Brain microvascular endothelial cell (primary cell): ENCODE results near the gene AFF3.

Source experiments
- DNase-seq: peaks from one replicate; pipeline ENCODE4 v3.0.0-alpha.2; 2020
- H3K27ac ChIP-seq: fragments of 250-450 bp; sonication (Bioruptor Pico); 2 replicates; pipeline ENCODE4 v1.5.1; 2020; ENCODE audit warnings: mild to moderate bottlenecking, moderate library complexity
- H3K27me3 ChIP-seq: fragments of 250-450 bp; sonication (Bioruptor Pico); replicated peaks from 2 replicates; pipeline ENCODE4 v1.5.1; 2020; ENCODE audit warnings: mild to moderate bottlenecking
- H3K36me3 ChIP-seq: fragments of 250-450 bp; sonication (Bioruptor Pico); replicated peaks from 2 replicates; pipeline ENCODE4 v1.5.1; 2020; ENCODE audit warnings: mild to moderate bottlenecking
- H3K4me3 ChIP-seq: 2 replicates; pipeline ENCODE4 v1.5.1; 2011; ENCODE audit warnings: low read depth, mild to moderate bottlenecking, control low read depth, low read length, moderate library complexity
- in situ Hi-C: cut with HindIII; loops from 2 replicates; pipeline ENCODE4 v1.10.0; 2017; ENCODE audit warnings: low sequenced_read_pairs, low pct_ligation_motif_present
- TF ChIP-seq, protein P1 (sequence below): IDR thresholded peaks from 2 replicates; pipeline ENCODE4 v1.5.1; 2011; ENCODE audit warnings: low read depth, mild to moderate bottlenecking, moderate library complexity, low read length, control low read depth, inconsistent platforms; ENCODE audit errors: missing control alignments

The AFF3 gene

DNA sequence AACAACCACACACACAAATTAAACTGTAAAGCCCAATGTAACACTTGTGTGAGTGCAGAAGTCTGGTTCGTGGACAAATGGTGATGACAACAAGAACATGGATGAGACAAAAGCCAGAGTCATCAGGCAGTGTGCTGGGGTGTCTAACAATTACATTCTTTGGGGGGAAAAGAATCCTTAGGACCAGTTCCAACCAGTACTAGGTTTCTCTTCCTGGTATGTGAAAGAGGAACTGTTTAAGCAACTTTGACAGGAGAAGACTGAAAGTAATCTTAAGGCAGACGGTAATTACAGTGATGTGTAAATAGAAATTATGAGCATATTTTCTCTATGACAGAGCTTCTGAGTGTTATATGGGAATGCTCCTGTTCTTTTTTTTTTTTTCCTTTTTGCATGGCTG lies 133.4 kb downstream of the AFF3 start:
- TF ChIP-seq, protein P1, sequence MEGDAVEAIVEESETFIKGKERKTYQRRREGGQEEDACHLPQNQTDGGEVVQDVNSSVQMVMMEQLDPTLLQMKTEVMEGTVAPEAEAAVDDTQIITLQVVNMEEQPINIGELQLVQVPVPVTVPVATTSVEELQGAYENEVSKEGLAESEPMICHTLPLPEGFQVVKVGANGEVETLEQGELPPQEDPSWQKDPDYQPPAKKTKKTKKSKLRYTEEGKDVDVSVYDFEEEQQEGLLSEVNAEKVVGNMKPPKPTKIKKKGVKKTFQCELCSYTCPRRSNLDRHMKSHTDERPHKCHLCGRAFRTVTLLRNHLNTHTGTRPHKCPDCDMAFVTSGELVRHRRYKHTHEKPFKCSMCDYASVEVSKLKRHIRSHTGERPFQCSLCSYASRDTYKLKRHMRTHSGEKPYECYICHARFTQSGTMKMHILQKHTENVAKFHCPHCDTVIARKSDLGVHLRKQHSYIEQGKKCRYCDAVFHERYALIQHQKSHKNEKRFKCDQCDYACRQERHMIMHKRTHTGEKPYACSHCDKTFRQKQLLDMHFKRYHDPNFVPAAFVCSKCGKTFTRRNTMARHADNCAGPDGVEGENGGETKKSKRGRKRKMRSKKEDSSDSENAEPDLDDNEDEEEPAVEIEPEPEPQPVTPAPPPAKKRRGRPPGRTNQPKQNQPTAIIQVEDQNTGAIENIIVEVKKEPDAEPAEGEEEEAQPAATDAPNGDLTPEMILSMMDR, result no peak
- Histone ChIP-seq H3K36me3 (no peaks in the 10 kb centered on the region), H3K27ac (no peak overlapping the region), H3K4me3 (no peak overlapping the region), H3K27me3 (no peaks in the 10 kb centered on the region)
- DNase-seq, result no peak
- in situ Hi-C loops, result no loop called here

DNA sequence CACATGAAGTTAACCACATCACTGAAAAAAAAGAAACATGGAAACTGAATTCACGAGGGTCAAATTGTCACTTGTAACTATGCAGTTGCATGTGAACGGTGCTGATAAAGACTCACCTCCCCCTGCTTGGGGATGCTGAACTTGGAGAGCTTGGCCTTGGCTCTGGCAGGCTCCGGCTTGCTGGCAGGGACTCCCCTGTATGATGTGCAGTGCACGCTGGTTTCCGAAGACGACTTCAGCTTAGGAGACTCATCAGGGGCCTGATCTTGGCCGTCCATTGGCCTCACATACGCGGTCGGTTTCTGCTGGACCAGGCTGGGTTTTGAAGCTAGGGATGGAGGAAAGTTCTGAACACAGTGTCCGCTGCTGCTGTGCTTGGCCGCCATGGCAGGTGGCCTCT lies 135.9 kb downstream of the AFF3 start:
- in situ Hi-C loops, result no loop called here
- Histone ChIP-seq H3K4me3 (no peak overlapping the region), H3K36me3 (no peaks in the 10 kb centered on the region), H3K27me3 (no peaks in the 10 kb centered on the region), H3K27ac (no peak overlapping the region)
- no peak for DNase-seq
- TF ChIP-seq, protein P1, result no peak

DNA sequence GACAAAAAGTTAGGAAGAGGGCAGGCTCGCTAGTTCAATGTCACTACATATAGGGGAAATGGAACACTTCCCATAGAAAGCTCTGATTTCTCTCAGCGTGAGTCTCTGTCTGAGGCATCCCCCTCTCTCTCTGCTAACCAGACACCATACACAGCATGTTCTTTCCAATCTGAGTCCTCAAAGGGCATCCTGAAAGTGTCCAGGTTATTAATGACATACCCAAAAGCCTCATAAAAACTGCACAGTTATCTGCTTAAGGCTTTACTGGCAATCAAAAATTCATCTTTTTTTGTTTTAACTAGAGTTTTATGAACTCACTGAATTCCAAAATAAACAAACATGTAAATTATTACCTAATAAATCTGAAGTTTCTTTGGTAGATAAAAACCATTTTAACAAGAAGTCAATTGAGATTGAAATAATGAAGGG lies 137.4 kb downstream of the AFF3 start:
- H3K36me3 ChIP-seq, result no peaks in the 10 kb centered on the region
- in situ Hi-C loops, result no loop called here
- no peak overlapping the region for H3K27ac ChIP-seq
- no peak overlapping the region for H3K4me3 ChIP-seq
- DNase-seq, result no peak
- H3K27me3 ChIP-seq, result no peaks in the 10 kb centered on the region
- TF ChIP-seq, protein P1, result no peak

DNA sequence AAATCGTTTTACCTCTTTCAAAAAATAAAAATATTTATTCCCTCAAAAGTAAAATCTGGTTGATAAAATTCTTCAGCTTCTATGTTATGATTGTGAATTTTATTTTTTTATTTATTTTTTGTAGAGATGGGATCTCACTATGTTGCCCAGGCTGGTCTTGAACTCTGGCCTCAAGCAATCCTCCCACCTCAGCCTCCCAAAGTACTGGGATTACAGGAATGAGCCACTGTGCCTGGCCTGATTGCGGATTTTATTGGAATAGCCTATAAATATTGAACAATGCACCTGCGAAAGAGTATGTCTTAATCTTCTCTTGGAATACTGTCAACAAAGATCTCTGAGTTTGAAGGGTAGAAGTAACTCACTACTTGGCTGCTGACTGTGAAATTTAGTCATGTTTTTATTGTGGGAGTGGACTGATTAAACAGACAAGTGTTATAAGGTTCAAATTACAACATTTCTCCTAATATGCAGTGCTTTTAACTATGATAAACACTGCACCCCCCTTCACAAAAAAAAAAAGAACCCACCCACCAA lies 138.0 kb downstream of the AFF3 start:
- TF ChIP-seq, protein P1, result no peak
- in situ Hi-C loops, result no loop called here
- no peak for DNase-seq
- Histone ChIP-seq H3K4me3 (no peak overlapping the region), H3K36me3 (no peaks in the 10 kb centered on the region), H3K27me3 (no peaks in the 10 kb centered on the region), H3K27ac (no peak overlapping the region)

DNA sequence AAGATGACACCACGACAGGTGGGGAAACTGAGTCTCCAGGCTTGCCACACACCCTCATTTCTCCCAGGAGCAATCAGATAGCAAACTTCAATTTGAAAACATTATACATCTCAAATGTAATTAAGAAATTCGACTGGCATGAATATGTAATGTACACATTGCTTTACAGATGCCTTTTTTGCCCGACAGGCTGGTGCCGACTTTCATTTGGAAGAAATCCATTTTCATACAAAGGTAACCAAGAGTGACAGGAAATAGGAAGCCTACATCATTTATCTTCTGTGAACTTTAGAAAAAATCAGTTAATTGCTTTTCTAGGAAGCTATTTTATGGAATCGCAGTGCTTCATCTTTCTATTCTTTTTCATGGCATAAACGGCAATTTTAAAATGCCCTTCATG lies 140.3 kb downstream of the AFF3 start:
- Histone ChIP-seq H3K27ac (no peak overlapping the region), H3K36me3 (no peaks in the 10 kb centered on the region), H3K27me3 (no peaks in the 10 kb centered on the region), H3K4me3 (no peak overlapping the region)
- TF ChIP-seq, protein P1, result no peak
- DNase-seq, result no peak
- in situ Hi-C loops, result no loop called here

DNA sequence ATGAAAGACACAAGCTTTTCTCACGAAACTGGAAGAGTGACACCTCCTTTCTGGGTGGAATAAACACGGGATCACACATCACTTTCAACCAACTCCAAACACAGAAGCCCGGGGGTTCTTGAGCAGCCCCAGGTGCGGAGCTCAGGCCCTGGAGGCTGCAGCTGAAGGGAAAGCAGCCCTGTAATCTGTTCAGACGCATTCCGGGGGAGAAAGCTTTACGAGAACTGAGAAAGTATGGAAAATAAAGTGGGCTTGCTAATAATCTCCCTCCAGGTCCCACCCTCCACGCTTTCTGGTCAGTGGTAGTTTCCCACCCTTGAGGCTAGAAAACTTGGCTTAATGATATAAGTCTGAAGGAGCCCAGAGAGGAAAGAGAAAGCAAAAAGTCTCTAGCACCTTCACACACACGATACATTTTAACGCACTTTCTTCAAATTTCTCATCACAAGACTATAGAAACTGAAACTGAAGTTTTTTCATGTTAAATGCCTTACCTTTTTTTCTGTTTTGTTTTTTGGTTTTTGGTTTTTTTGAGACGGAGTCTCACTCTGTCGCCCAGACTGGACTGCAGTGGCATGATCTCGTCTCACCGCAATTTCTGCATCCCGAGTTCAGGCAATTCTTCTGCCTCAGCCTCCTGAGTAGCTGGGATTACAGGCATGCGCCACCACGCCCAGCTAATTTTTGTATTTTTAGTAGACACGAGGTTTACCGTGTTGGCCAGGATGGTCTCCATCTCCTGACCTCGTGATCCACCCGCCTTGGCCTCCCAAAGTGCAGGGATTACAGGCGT lies 141.3 kb downstream of the AFF3 start:
- no peak for DNase-seq
- no peaks in the 10 kb centered on the region for H3K27me3 ChIP-seq
- H3K27ac ChIP-seq, result no peak overlapping the region
- TF ChIP-seq, protein P1, result no peak
- H3K4me3 ChIP-seq, result no peak overlapping the region
- H3K36me3 ChIP-seq, result no peaks in the 10 kb centered on the region
- in situ Hi-C loops, result no loop called here
